ENCODE results near the gene ELN. TPM values are rescaled to one million over a fixed set of nuclear protein-coding genes. Genes with fewer than 3 reads are reported as not detected.

ELN gene
- total and polyA plus RNA-seq, 2 of the 8 experiments (the other 6 are each of a cell fraction or from before 2014, with no cell fraction given): 5.1 to 5.6 TPM

DNA sequence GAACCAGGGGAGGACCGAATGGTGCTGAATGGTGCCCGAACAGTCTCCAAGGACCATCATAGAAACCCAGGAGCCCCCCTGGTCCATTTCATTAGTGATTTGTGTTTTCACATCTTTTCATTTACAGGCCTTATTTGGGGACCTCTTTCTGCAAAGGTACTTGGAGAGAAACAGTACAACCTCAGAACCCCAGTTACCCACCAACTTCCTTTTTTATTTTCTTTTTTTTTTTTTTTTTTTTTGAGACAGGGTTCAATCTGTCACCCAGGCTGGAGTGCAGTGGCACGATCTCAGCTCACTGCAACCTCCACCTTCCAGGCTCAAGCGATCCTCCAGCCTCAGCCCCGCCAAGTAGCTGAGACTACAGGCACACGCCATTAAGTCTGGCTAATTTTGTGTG, 13.0 kb upstream of the ELN start:
- Histone ChIP-seq H2AK5ac (ENCODE audit: low read depth, low read length) (no peak overlapping the region), H3K9me3 (ENCODE audit: insufficient read depth in 2 of 2, low read depth in 1 of 2, low read length in 1 of 2) (no peaks in the 10 kb centered on the region), H3K4me3 (ENCODE audit: extremely low read depth in 1 of 4, insufficient read depth in 2 of 4, low read depth in 3 of 4, low read length in 4 of 4) (no peak overlapping the region), H3K27me3 (replicated peaks in 1 of 4; ENCODE audit: control insufficient read depth in 3 of 4, extremely low read depth in 1 of 4, insufficient read depth in 3 of 4, low read length in 3 of 4) (no peaks in the 10 kb centered on the region), H3K36me3 (ENCODE audit: control insufficient read depth in 2 of 4, insufficient read depth in 4 of 4, low read length in 3 of 4) (no peaks in the 10 kb centered on the region), H3K14ac (ENCODE audit: insufficient read length) (no peak overlapping the region), H4K8ac (ENCODE audit: extremely low read depth, insufficient read depth, low read length) (no peak overlapping the region), H3K56ac (replicated peaks; ENCODE audit: insufficient read length, low read depth, low read length) (no peak overlapping the region), H2BK5ac (ENCODE audit: low read depth, low read length) (no peak overlapping the region), H2BK20ac (ENCODE audit: low read length) (no peak overlapping the region), H2AFZ (ENCODE audit: low read length) (no peak overlapping the region), H3K23me2 (ENCODE audit: low read depth, low read length) (no peaks in the 10 kb centered on the region), H3K27ac (ENCODE audit: low read depth, low read length) (no peak overlapping the region), H3K23ac (ENCODE audit: insufficient read length) (no peak overlapping the region), H3K9ac (replicated peaks in 1 of 4; ENCODE audit: extremely low read depth in 1 of 4, low read depth in 3 of 4, low read length in 3 of 4) (no peak overlapping the region), H2BK120ac (replicated peaks; ENCODE audit: low read depth, low read length) (no peak overlapping the region), H2BK15ac (ENCODE audit: low read length) (no peak overlapping the region), H2BK12ac (ENCODE audit: low read depth, low read length) (no peak overlapping the region), H3K79me2 (ENCODE audit: control insufficient read depth in 1 of 2, insufficient read depth in 2 of 2, low read length in 2 of 2) (no peaks in the 10 kb centered on the region), H3K79me1 (ENCODE audit: low read depth, low read length) (no peaks in the 10 kb centered on the region), H3K4me2 (ENCODE audit: insufficient read depth in 1 of 2, low read depth in 2 of 2, low read length in 2 of 2) (no peak overlapping the region), H3K18ac (ENCODE audit: extremely low read depth, low read length) (no peak overlapping the region), H3K4me1 (replicated peaks in 1 of 4; ENCODE audit: control insufficient read depth in 3 of 4, insufficient read depth in 4 of 4, low read length in 3 of 4) (no peaks in the 10 kb centered on the region), H4K20me1 (replicated peaks in 1 of 2; ENCODE audit: control insufficient read depth in 1 of 2, insufficient read depth in 2 of 2, low read length in 2 of 2) (no peaks in the 10 kb centered on the region), H4K91ac (replicated peaks; ENCODE audit: insufficient read length, low read length) (no peak overlapping the region), H3K4ac (replicated peaks; ENCODE audit: insufficient read length, low read depth, low read length) (no peak overlapping the region), H4K5ac (ENCODE audit: insufficient read length, low read depth, low read length) (no peak overlapping the region)
- ChIA-PET POLR2A (ENCODE audit: partially characterized antibody) (no interaction called here), CTCF (ENCODE audit: partially characterized antibody) (interaction anchor here (1.1 to 14.4 kb wide), 2 partner anchors 11 to 1017 kb away, joined by 3 to 145 read pairs; partner anchors contain the start of gene ELN)
- FAIRE-seq: no peak
- 92% methylated on average over 6 of the region's 6 CpGs; no CpG with 5 or more reads in 1 of the 2 experiments for WGBS, 2 experiments (ENCODE audit: extremely low coverage in 1 of 2, insufficient coverage in 1 of 2, insufficient read length in 1 of 2, insufficient replicate concordance in 2 of 2, low coverage in 1 of 2, low lambda C conversion rate in 2 of 2, missing lambda C conversion rate in 1 of 2)
- DNase-seq (ENCODE audit: low read depth in 1 of 2, low spot score in 2 of 2): no peak
- TF ChIP-seq MAX (IDR thresholded peaks at IDR 0.05): no peak
- TF ChIP-seq HDAC6 (IDR thresholded peaks at IDR 0.05; ENCODE audit: low read depth, low read length): no peak
- no peak for TF ChIP-seq SP2 (IDR thresholded peaks at IDR 0.05; ENCODE audit: low read length)
